DND-41 (cell line): ENCODE results near the gene CCL4.

Source experiments
- CTCF ChIP-seq: IDR thresholded peaks from 2 replicates; pipeline ENCODE4 v1.5.1; 2012; ENCODE audit warnings: borderline replicate concordance, low read length, moderate library complexity, mild to moderate bottlenecking; ENCODE audit not compliant: poor library complexity, severe bottlenecking; ENCODE audit errors: extremely low read depth
- EZH2 ChIP-seq: IDR thresholded peaks from 3 replicates; pipeline ENCODE4 v1.6.1; 2012; ENCODE audit warnings: borderline replicate concordance, low read depth, mild to moderate bottlenecking, moderate library complexity, low read length, inconsistent platforms; ENCODE audit not compliant: severe bottlenecking

- TF ChIP-seq CTCF (no peak), EZH2 (no peak)
Observed at GRCh38 chr17:36089888-36090836, 13.5 kb upstream of the CCL4 start, which contains the start of gene CCL3.
